DND-41 (cell line): Measurements from ENCODE around the gene SNPH.

Experiments used
- EZH2 ChIP-seq: IDR thresholded peaks from 3 replicates; pipeline ENCODE4 v1.6.1; 2012; ENCODE audit warnings: borderline replicate concordance, low read depth, mild to moderate bottlenecking, moderate library complexity, low read length, inconsistent platforms; ENCODE audit not compliant: severe bottlenecking
- TF ChIP-seq, protein P1 (sequence below): IDR thresholded peaks from 2 replicates; pipeline ENCODE4 v1.5.1; 2012; ENCODE audit warnings: borderline replicate concordance, low read length, moderate library complexity, mild to moderate bottlenecking; ENCODE audit not compliant: poor library complexity, severe bottlenecking; ENCODE audit errors: extremely low read depth

DNA sequence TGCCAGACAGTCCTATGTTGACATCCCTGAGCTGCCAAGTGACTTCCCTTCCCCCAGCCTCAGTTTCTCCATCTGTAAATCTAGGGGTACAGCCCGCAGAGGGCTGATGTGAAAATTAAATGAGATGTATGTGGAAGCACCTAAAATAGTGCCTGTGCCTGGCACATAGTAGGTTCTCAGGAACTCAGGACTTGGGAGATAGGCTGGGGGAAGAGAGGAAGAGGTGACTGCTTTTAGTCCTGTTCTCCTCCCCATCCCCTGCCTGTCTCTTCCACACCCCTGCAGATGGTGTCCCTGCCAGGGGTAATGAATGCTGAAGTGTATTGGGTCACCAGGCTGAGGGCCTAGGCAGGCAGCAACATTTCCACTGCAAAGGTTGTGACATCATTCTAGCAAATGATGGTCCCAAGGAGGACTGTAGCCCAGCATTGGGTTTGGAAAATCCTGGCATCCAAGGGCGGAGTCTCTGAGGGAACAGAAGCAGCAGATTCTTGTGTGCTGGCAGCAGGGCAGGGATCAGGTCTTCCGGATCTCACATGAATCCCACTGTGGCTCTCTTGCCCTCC, 1.8 kb downstream of the SNPH start:
- TF ChIP-seq, protein P1, sequence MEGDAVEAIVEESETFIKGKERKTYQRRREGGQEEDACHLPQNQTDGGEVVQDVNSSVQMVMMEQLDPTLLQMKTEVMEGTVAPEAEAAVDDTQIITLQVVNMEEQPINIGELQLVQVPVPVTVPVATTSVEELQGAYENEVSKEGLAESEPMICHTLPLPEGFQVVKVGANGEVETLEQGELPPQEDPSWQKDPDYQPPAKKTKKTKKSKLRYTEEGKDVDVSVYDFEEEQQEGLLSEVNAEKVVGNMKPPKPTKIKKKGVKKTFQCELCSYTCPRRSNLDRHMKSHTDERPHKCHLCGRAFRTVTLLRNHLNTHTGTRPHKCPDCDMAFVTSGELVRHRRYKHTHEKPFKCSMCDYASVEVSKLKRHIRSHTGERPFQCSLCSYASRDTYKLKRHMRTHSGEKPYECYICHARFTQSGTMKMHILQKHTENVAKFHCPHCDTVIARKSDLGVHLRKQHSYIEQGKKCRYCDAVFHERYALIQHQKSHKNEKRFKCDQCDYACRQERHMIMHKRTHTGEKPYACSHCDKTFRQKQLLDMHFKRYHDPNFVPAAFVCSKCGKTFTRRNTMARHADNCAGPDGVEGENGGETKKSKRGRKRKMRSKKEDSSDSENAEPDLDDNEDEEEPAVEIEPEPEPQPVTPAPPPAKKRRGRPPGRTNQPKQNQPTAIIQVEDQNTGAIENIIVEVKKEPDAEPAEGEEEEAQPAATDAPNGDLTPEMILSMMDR, result no peak
- no peak for TF ChIP-seq EZH2
